HepG2 (cell line): ENCODE measurements around the gene BABAM1. TPM values are rescaled to one million over a fixed set of nuclear protein-coding genes. Genes with fewer than 3 reads are reported as not detected.

Experiments used
- ATF7 ChIP-seq, 2 experiments: fragments of 450-650 bp in 1 of 2; sonication (generic) in 1 of 2; formaldehyde crosslinking in 1 of 2; IDR thresholded peaks; 2 replicates each; pipeline versions ENCODE4 v1.4.0 to v1.6.1; 2016 to 2020; ENCODE audit warnings: antibody characterized with exemption in 1 of 2, mild to moderate bottlenecking in 1 of 2, missing genetic modification reagents in 1 of 2
- CREB1 ChIP-seq, 2 experiments: fragments of 450-650 bp in 1 of 2; IDR thresholded peaks; 2 replicates each; pipeline ENCODE4 v1.6.1; 2016 to 2017; ENCODE audit warnings: control low read depth in 1 of 2, mild to moderate bottlenecking in 1 of 2, missing compliant biosample characterization in 1 of 2, missing genetic modification characterization in 1 of 2
- FOXC1 ChIP-seq: sonication (generic); formaldehyde crosslinking; IDR thresholded peaks from 2 replicates; pipeline ENCODE4 v1.8.0; 2022; ENCODE audit warnings: mild to moderate bottlenecking, missing genetic modification reagents, borderline replicate concordance
- KDM3A ChIP-seq: IDR thresholded peaks from 2 replicates; pipeline ENCODE4 v1.6.1; 2018; ENCODE audit warnings: low read depth, missing compliant biosample characterization
- KLF15 ChIP-seq: sonication (generic); formaldehyde crosslinking; IDR thresholded peaks from 2 replicates; pipeline ENCODE4 v1.8.1; 2023; ENCODE audit warnings: borderline replicate concordance, mild to moderate bottlenecking, inconsistent platforms, missing genetic modification reagents, mixed read lengths
- MBD4 ChIP-seq: IDR thresholded peaks from 2 replicates; pipeline ENCODE4 v1.6.1; 2012; ENCODE audit warnings: low read length, inconsistent platforms, borderline replicate concordance
- MIER3 ChIP-seq: IDR thresholded peaks from 2 replicates; pipeline ENCODE4 v1.6.1; 2016; ENCODE audit warnings: missing compliant biosample characterization, borderline replicate concordance
- MTA3 ChIP-seq: sonication (generic); formaldehyde crosslinking; IDR thresholded peaks from 2 replicates; pipeline ENCODE4 v1.4.0; 2020; ENCODE audit warnings: missing genetic modification reagents
- MYC ChIP-seq: sonication (generic); formaldehyde crosslinking; IDR thresholded peaks from 2 replicates; pipeline ENCODE4 v1.9.0; 2021; ENCODE audit warnings: missing genetic modification reagents, borderline replicate concordance
- PITX1 ChIP-seq: sonication (generic); formaldehyde crosslinking; IDR thresholded peaks from 2 replicates; pipeline ENCODE4 v1.5.1; 2020; ENCODE audit warnings: mild to moderate bottlenecking, missing genetic modification reagents
- RNF2 ChIP-seq: fragments of 450-650 bp; conservative IDR thresholded peaks from 2 replicates; pipeline ENCODE4 v1.6.1; 2016; ENCODE audit warnings: low read depth
- SNAPC2 ChIP-seq: sonication (generic); formaldehyde crosslinking; IDR thresholded peaks from 2 replicates; pipeline ENCODE4 v1.8.1; 2022; ENCODE audit warnings: mild to moderate bottlenecking, missing genetic modification reagents
- THYN1 ChIP-seq: sonication (generic); formaldehyde crosslinking; IDR thresholded peaks from 2 replicates; pipeline ENCODE4 v1.8.1; 2023; ENCODE audit warnings: low read depth, mild to moderate bottlenecking, moderate library complexity, missing genetic modification reagents, borderline replicate concordance
- WIZ ChIP-seq: sonication (generic); formaldehyde crosslinking; IDR thresholded peaks from 2 replicates; pipeline ENCODE4 v1.5.1; 2020; ENCODE audit warnings: mild to moderate bottlenecking, missing genetic modification reagents
- ZBTB20 ChIP-seq: sonication (generic); formaldehyde crosslinking; IDR thresholded peaks from 2 replicates; pipeline ENCODE4 v1.8.1; 2023; ENCODE audit warnings: missing genetic modification reagents, low read depth, mild to moderate bottlenecking, borderline replicate concordance
- ZBTB21 ChIP-seq: sonication (generic); formaldehyde crosslinking; IDR thresholded peaks from 2 replicates; pipeline ENCODE4 v1.4.0; 2020; ENCODE audit warnings: missing genetic modification reagents
- ZFP36L1 ChIP-seq: sonication (generic); formaldehyde crosslinking; IDR thresholded peaks from 2 replicates; pipeline ENCODE4 v1.8.0; 2022; ENCODE audit warnings: mild to moderate bottlenecking, missing genetic modification reagents, moderate library complexity
- ZNF124 ChIP-seq: sonication (generic); formaldehyde crosslinking; IDR thresholded peaks from 2 replicates; pipeline ENCODE4 v1.4.0; 2020; ENCODE audit warnings: missing genetic modification reagents
- ZNF205 ChIP-seq: IDR thresholded peaks from 2 replicates; pipeline ENCODE4 v1.6.1; 2018; ENCODE audit warnings: missing biosample characterization, missing genetic modification reagents
- ZNF460 ChIP-seq: sonication (generic); formaldehyde crosslinking; IDR thresholded peaks from 2 replicates; pipeline ENCODE4 v1.5.1; 2020; ENCODE audit warnings: missing genetic modification reagents, mild to moderate bottlenecking, borderline replicate concordance
- ZNF749 ChIP-seq: sonication (generic); formaldehyde crosslinking; IDR thresholded peaks from 2 replicates; pipeline ENCODE4 v1.8.0; 2022; ENCODE audit warnings: mild to moderate bottlenecking, missing genetic modification reagents, moderate library complexity, borderline replicate concordance
- polyA plus RNA-seq, 8 experiments: library from polyadenylated mRNA; depleted of rRNA in 3 of 8; stranded (reverse) in 7 of 8; unstranded in 1 of 8; fragments of >200 nt; fragmentation: Illumina TruSeq in 4 of 8; extraction: Trizol in 4 of 8; gene quantifications; 2 replicates each; pipeline versions ENCODE4 v1.2.1 to v1.2.3, GENCODE V29; 2011 to 2016; ENCODE audit warnings: low read depth in 4 of 8, missing spikeins in 1 of 8, mixed read lengths in 1 of 8; ENCODE audit not compliant: insufficient read depth in 1 of 8
- total RNA-seq, 5 experiments: library from RNA; depleted of rRNA; stranded (reverse); fragments of >200 nt; fragmentation: Illumina TruSeq; extraction: Trizol; gene quantifications; 2 replicates each; pipeline ENCODE4 v1.2.3, GENCODE V29; 2016; ENCODE audit warnings: low read depth in 1 of 5
- TF ChIP-seq, protein P1 (sequence below): conservative IDR thresholded peaks from 2 replicates; pipeline ENCODE4 v1.6.1; 2018; ENCODE audit warnings: missing genetic modification reagents
- TF ChIP-seq, protein P2 (sequence below): sonication (generic); formaldehyde crosslinking; IDR thresholded peaks from 2 replicates; pipeline ENCODE4 v1.8.0; 2022; ENCODE audit warnings: mild to moderate bottlenecking, missing genetic modification reagents, borderline replicate concordance
- TF ChIP-seq, protein P3 (sequence below): sonication (generic); formaldehyde crosslinking; IDR thresholded peaks from 2 replicates; pipeline ENCODE4 v1.8.0; 2023; ENCODE audit warnings: mild to moderate bottlenecking, missing genetic modification reagents
- TF ChIP-seq, protein P4 (sequence below): IDR thresholded peaks from 2 replicates; pipeline ENCODE4 v1.6.1; 2016; ENCODE audit warnings: missing compliant biosample characterization, missing genetic modification reagents, borderline replicate concordance

The BABAM1 gene
- total and polyA plus RNA-seq, 2 of the 13 experiments (the other 11 are each of a cell fraction or from before 2014, with no cell fraction given), result 70.0 to 82.0 TPM

DNA sequence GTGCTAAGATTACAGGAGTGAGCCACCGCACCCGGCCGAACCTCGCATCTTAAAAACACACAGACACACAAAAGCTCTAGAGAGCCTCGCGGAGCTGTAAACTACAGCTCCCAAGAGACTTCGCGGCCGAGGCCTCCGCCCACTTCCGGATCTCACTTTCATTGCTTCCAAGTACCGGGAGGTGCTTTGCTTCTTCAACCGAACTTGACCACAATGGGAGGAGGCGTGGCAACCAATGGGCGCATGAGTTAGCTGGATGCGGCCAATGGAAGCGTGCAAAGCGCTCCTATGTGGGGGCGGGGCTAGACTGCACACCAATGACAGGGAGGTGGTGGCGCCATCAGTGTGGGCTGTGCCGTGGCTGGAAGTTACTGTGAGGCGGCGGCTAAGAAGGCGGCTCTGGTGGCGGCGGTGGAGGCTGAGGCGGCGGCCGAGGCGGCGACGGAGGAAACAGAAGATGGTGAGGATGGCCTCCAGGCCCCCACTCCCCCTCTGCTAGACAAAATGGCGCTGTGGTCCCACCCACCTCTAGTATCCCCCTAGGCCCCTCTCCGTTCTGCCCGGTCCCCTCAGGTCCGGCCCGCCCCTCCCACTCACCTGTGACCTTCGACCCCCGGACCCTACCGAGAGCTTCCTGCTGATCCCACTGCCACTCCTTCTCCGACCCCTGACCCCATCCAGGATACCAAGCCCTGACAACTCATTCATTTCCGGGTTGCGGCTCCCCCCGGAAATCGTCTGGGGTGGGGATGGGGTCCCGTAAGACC is 42.1 kb downstream of the BABAM1 start, which contains the start of gene DDA1 (continued):
- TF ChIP-seq MIER3 (CRISPR knock-in tag) (0 out of 2 replicates have a peak, but pooled peaks have one; percentile 26), MTA3 (CRISPR knock-in tag) (no peak), WIZ (no peak), ZBTB21 (CRISPR knock-in tag) (no peak), PITX1 (CRISPR knock-in tag) (peak; percentile 79; the same call in 1 of the 2 replicates), ZFP36L1 (CRISPR knock-in tag) (no peak), KDM3A (CRISPR knock-in tag) (no peak), ZNF749 (CRISPR knock-in tag) (no peak), MBD4 (no peak), ZNF124 (no peak), ATF7 (IDR thresholded peaks at IDR 0.05) (no peak), ATF7 (CRISPR knock-in tag; IDR thresholded peaks at IDR 0.05) (no peak), FOXC1 (no peak), RNF2 (no peak), ZNF460 (CRISPR knock-in tag) (no peak; the same call in 1 of the 2 replicates), ZNF205 (CRISPR knock-in tag) (no peak), CREB1 (IDR thresholded peaks at IDR 0.05) (peak; percentile 84), CREB1 (CRISPR knock-in tag; IDR thresholded peaks at IDR 0.05) (peak; percentile 85), ZBTB20 (CRISPR knock-in tag) (peak; percentile 58; the same call in 1 of the 2 replicates), MYC (CRISPR knock-in tag) (peak; percentile 51; the same call in 1 of the 2 replicates), KLF15 (CRISPR knock-in tag) (no peak; the same call in 1 of the 2 replicates), THYN1 (no peak), SNAPC2 (CRISPR knock-in tag) (no peak)
- TF ChIP-seq, protein P1, sequence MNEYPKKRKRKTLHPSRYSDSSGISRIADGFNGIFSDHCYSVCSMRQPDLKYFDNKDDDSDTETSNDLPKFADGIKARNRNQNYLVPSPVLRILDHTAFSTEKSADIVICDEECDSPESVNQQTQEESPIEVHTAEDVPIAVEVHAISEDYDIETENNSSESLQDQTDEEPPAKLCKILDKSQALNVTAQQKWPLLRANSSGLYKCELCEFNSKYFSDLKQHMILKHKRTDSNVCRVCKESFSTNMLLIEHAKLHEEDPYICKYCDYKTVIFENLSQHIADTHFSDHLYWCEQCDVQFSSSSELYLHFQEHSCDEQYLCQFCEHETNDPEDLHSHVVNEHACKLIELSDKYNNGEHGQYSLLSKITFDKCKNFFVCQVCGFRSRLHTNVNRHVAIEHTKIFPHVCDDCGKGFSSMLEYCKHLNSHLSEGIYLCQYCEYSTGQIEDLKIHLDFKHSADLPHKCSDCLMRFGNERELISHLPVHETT (CRISPR knock-in tag), result 0 out of 2 replicates have a peak, but pooled peaks have one; percentile 31
- TF ChIP-seq, protein P2, sequence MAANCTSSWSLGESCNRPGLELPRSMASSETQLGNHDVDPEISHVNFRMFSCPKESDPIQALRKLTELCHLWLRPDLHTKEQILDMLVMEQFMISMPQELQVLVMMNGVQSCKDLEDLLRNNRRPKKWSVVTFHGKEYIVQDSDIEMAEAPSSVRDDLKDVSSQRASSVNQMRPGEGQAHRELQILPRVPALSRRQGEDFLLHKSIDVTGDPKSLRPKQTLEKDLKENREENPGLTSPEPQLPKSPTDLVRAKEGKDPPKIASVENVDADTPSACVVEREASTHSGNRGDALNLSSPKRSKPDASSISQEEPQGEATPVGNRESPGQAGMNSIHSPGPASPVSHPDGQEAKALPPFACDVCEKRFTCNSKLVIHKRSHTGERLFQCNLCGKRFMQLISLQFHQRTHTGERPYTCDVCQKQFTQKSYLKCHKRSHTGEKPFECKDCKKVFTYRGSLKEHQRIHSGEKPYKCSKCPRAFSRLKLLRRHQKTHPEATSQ (CRISPR knock-in tag), result no peak
- TF ChIP-seq, protein P3, sequence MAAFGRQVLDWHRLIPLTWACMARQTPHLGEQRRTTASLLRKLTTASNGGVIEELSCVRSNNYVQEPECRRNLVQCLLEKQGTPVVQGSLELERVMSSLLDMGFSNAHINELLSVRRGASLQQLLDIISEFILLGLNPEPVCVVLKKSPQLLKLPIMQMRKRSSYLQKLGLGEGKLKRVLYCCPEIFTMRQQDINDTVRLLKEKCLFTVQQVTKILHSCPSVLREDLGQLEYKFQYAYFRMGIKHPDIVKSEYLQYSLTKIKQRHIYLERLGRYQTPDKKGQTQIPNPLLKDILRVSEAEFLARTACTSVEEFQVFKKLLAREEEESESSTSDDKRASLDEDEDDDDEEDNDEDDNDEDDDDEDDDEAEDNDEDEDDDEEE (CRISPR knock-in tag), result peak; percentile 62; the same call in 1 of the 2 replicates
- TF ChIP-seq, protein P4, sequence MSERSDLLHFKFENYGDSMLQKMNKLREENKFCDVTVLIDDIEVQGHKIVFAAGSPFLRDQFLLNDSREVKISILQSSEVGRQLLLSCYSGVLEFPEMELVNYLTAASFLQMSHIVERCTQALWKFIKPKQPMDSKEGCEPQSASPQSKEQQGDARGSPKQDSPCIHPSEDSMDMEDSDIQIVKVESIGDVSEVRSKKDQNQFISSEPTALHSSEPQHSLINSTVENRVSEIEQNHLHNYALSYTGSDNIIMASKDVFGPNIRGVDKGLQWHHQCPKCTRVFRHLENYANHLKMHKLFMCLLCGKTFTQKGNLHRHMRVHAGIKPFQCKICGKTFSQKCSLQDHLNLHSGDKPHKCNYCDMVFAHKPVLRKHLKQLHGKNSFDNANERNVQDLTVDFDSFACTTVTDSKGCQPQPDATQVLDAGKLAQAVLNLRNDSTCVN (CRISPR knock-in tag), result 0 out of 2 replicates have a peak, but pooled peaks have one; percentile 20
